Measurements from ENCODE around the gene DHRSX.

DNA sequence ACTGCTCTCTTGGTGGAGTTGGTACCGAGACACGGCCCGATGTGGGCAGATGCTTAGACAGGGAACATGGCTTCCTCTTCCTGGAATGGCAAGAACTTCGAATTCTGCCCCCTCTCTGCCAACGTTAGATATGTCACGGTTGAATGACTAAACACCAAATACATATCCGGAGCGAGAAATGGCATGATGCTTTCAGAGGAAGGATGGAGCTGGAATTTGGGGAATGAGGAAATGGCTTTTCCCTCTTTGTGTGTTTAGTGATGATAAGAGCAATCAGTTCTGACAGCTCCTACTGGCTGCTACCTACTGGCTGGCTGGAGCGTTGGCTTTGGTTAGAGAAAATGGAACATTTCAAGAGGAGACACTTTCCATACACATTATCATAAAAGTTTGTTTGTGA lies 140.0 kb downstream of the DHRSX start:
- TF ChIP-seq, protein P1, sequence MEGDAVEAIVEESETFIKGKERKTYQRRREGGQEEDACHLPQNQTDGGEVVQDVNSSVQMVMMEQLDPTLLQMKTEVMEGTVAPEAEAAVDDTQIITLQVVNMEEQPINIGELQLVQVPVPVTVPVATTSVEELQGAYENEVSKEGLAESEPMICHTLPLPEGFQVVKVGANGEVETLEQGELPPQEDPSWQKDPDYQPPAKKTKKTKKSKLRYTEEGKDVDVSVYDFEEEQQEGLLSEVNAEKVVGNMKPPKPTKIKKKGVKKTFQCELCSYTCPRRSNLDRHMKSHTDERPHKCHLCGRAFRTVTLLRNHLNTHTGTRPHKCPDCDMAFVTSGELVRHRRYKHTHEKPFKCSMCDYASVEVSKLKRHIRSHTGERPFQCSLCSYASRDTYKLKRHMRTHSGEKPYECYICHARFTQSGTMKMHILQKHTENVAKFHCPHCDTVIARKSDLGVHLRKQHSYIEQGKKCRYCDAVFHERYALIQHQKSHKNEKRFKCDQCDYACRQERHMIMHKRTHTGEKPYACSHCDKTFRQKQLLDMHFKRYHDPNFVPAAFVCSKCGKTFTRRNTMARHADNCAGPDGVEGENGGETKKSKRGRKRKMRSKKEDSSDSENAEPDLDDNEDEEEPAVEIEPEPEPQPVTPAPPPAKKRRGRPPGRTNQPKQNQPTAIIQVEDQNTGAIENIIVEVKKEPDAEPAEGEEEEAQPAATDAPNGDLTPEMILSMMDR (IDR thresholded peaks at IDR 0.05; ENCODE audit: poor library complexity), result no peak
- TF ChIP-seq EZH2 (IDR thresholded peaks at IDR 0.05; ENCODE audit: borderline replicate concordance) (no peak), EZH2phosphoT487 (IDR thresholded peaks at IDR 0.05; ENCODE audit: low read depth, severe bottlenecking, unreplicated experiment) (no peak)
